GM18505 (cell line): ENCODE data around the gene PARP1.
"Not testable (repeated sequence)": the region's sequence is repeated elsewhere in the genome, so short reads cannot be mapped to it uniquely, and the experiment has no call there.

ENCODE experiments used
- ATAC-seq: cut with Tn5 transposase; IDR thresholded peaks from one replicate; pipeline ENCODE4 v1.9.1; 2021; ENCODE audit not compliant: unreplicated experiment
- POLR2A ChIP-seq: IDR thresholded peaks from 4 replicates; pipeline ENCODE4 v1.6.1; 2011; ENCODE audit warnings: borderline replicate concordance; ENCODE audit not compliant: insufficient read depth, insufficient read length; ENCODE audit errors: extremely low read depth

PARP1 gene

DNA sequence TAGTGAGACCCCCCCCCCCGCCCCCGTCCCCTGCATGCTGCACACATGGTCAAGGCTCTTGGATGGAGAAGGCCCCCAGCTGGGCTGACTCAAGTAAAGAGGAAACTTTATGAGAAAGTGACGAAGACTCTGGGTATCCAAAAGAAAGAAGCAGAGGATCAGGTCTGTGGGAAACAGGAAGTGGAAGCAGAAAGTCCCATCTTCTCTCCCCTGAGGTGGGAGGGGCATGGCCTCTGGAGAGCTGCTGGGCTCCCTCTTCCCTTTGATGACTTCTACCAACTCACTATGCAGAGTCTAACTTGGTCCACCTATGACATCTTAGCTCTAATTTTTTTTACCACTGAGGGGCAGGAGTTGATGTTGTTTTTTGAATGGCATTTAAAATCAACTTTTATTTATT lies 56.2 kb downstream of the PARP1 start:
- TF ChIP-seq POLR2A, result no peak
- no peak for ATAC-seq

DNA sequence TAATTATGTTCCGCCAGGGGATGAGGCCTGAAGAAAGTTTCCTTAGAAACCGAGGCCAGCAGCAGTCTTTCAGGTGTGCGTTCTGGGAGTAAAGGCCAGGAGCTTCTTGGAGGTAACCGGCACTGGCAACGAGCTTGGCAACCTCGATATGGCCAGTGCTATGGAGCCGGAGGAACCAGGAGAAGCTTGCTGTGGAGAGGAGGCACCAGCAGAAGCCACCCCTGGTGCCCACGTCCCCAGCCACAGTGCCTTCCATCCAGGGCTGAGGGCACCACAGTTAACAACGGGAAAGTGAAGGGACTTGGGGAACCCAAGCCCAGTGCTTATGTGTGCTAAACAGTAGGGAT lies 57.4 kb downstream of the PARP1 start:
- ATAC-seq, result peak; percentile 5
- no peak for TF ChIP-seq POLR2A

DNA sequence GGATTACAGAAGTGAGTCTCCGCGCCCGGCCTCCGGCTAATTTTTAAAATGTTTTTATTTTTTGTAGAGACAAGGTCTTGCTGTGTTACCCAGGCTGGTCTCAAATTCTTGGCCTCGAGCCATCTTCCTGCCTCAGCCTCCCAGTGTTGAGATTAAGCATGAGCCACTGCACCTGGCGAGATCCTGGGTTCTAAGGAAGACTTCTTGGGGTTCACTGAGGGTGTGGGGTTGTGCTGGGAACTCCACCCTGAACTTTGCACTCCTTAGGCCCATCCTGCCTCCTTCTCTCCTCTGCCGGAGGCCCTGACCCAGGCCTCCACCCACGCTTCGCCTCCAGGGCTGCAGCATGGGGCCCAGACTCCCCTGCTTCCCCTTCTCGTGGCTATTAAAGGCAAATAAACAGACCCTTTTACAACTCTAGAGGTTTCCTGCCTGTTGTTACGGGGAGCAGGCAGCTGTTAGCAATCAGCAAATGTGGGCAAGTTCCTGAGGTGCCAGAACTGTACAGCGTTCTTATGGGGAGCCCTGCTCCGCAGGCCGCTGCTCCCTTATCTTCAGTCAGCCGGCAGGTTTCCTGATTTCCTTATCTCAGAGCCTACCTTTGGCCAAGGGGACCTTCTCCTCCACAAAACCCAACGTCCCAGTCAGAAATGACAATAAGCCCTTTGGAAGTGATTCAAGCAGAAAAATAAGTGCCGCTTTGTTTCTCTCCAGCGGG lies 57.9 kb downstream of the PARP1 start:
- peak; percentile 69 for ATAC-seq
- no peak for TF ChIP-seq POLR2A

DNA sequence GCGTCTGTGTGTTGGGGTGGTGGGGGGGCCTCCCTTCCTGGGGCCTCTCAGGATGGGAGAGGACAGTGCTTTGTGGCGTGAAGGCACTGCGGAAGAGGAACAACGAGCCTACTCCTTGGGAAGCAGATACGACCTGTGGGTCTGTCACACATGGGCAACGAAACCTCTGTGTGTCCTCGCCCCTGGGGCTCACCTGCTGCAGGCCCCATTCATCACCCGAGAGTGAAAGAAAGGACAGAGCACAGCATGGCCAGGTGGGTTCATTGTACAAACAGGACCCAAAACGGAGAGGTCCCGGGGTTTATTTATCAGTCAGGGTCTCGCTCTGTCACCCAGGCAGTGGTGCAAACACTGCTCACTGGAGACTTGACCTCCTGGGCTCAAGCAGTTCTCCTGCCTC lies 58.8 kb downstream of the PARP1 start:
- no peak for TF ChIP-seq POLR2A
- no peak for ATAC-seq

DNA sequence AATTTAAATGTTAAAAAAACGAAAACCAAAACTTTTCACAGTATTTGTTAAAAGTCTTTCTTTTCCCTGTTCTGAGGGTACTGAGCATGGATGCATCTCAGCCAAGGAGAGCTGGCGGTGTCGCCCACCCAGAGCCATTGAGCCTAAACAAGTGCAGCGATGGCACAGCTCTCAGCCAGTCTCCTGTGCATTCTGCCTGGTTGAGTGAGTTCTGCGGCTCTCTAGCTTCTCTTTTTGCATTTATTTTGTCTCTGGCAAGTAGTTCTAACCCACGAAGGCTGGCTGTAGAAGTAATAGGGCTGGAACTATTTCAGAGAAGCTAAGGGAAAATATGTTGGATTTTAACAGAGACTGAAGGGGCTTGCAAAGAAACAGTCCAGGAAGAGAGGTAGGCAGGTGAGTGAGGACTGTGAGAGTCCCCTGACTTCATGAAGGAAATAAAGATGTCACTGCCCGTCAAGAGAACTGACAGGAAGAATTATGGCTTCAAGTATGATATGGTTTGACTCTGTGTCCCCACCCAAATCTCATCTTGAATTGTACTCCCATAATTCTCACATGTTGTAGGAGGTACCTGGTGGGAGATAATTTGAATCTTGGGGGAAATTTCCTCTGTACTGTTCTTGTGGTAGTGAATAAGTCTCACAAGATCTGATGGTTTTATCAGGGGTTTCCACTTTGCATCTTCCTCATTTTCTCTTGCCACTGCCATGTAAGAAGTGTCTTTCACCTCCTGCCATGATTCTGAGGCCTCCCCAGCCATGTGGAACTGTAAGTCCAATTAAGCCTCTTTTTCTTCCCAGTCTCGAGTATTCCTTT lies 63.2 kb downstream of the PARP1 start:
- no peak for ATAC-seq
- no peak for TF ChIP-seq POLR2A

DNA sequence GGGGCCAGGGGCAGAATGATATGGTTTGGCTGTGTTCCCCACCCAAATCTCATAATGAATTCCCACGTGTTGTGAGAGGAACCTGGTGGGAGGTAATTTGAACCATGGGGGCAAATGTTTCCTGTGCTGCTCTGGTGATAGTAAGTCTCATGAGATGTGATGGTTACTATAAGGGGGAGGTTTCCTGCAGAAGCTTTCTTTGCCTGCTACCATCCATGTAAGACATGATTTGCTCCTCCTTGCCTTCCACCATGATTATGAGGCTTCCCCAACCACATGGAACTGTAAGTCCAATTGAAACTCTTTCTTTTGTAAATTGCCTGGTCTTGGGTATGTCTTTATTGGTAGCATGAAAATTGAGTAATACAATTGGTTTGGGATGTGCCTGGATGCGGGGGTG lies 65.2 kb downstream of the PARP1 start:
- no peak for ATAC-seq
- no peak for TF ChIP-seq POLR2A

DNA sequence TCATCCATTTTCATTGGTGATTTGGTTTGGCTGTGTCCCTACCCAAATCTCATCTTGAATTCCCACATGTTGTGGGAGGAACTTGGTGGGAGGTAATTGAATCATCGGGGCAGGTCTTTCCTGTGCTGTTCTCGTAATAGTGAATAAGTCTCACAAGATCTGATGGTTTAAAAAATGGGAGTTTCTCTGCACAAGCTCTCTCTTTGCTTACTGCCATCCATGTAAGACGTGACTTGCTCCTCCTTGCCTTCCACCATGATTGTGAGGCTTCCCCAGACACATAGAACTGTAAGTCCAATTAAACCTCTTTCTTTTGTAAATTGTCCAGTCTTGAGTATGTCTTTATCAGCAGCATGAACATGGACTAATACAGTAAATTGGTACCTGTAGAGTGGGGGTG lies 67.8 kb downstream of the PARP1 start:
- ATAC-seq, result not testable (repeated sequence)

DNA sequence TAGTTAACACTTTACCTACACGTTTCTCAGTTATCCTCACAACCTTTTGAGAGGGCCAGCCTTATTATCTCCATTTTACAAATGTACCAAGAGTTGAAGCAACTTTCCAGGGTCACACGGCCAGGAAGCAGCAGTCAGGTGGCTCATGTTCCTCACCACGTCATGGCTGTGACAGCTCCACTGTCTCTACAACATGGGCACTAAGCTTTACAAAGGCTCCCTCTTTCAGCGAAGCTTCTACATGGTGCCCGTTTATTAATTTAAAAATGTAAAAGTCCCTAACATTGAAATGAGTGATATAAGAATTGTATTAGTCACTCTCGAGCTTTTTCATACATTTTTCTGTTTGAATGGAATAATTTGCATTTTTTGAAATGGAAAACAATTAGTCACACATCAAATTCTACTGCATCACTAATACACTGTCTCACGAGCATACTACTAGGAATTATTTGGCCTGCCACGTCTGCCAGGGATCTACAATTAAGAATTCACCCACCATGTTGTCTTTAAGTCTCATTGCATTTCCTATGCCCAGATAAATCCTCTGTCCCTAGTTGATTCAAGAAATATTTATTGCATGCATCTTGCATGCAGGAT lies 70.5 kb downstream of the PARP1 start:
- no peak for ATAC-seq
- TF ChIP-seq POLR2A, result no peak

DNA sequence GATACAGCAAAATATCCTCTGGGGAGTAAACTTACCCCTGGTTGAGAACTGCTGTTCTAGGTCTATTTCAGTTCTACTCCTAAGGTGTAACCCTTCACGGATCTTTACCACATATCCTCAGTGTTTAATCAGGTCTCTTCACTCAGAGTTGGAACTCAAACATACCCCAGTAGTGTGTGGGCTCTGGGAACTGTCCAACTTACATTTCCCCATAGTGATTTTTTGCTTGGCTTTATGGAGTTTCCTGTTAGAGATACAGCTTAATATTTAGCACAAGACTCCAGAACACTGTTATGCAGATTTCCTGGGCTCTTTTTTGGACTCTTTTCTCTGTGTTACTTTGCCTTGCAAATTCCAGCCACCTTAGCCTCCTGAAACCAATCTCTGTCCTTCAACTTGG lies 72.2 kb downstream of the PARP1 start:
- no peak for TF ChIP-seq POLR2A
- no peak for ATAC-seq

DNA sequence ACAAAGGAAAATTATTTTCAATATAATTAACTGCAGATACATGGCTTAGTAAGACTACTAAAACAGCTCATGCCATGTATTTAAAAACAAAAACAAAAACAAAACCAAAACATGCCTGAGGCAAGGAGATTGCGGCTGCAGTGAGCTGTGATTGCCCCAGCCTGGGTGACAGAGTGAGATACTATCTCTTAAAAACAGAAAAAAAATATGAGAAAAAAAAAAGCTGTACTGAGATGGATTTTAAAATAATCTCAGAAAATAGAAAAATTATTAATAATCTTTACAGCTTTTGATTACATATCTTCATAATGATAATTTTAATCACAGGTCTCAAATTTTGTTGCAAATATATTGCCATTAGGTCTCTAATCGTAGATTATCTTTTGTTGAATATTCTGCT lies 74.9 kb downstream of the PARP1 start:
- TF ChIP-seq POLR2A, result no peak
- no peak for ATAC-seq

DNA sequence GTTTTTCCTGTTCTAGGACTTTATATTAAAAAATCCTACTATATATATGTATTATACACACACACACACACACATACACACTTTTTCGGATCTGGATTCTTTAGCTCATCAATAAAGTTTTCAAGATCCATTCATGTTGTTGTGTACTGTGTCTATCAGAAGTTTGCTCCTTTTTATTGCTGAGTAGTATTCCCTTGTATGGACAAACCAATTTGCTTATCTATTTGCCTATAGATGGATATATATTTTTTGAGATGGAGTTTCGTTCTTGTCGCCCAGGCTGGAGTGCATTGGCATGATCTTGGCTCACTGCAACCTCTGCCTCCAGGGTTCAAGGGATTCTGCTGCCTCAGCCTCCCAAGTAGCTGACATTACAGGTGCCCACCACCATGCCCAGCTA lies 78.7 kb downstream of the PARP1 start:
- TF ChIP-seq POLR2A, result no peak
- ATAC-seq, result no peak

DNA sequence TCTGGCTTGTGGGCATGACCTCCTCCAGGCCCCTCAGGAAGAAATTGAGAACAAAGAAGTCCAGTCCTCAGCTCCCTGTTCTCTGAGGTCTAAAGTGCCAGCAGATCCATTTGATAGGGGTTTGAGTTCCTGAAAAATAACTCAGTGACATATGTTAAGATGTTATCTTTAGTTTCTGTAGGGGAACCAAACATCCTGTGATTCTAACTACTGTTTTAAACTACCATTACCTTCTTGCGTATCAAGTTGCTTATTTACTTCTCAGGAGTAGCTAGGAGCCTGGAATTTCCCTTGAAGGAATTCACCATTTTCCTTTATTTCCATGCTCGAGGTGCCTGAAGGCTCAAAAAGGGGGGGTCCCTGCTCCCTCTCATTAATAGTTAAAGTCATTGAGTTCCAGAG lies 80.1 kb downstream of the PARP1 start:
- ATAC-seq, result no peak
- TF ChIP-seq POLR2A, result no peak

DNA sequence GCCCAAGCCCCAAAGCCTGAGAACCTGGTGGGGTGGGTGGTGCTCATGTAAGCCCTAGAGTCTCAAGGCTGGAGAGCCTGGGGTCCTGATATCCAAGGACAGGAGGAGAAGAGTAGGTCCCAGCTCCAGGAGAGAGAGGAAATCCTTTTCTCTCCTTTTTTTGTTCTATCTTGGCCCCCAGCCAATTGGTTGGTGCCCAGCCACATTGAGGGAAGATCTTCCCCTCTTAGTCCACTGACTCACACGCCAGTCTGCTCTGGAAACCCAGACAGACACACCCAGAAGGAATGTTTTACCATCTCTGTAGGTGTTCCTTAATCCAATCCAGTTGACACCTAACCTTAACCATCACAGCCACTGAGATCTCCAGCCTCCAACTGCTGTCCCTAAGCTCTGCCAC lies 82.7 kb downstream of the PARP1 start:
- TF ChIP-seq POLR2A, result no peak
- ATAC-seq, result no peak

DNA sequence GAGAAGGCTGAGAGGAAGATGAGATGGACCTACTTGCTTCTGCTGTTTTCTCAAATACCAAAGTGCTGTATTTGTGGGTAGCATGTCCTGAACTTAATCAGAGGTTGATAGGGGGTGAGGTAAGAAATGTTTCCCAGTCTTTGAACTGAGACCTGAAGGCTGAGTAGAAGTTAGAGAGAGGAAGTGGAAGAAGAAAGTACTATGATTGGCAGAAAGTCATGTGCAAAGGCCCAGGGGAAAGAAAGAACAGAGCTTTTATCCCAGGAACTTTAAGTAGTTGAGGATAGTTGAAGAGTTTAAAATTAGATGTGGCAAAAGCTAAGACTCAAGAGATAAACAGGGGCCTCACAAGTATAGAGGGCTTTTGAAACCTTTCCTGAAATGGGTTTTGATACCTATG lies 83.4 kb downstream of the PARP1 start:
- ATAC-seq, result no peak
- no peak for TF ChIP-seq POLR2A
